Left colon (tissue), 2 donors: ENCODE results near the gene NEIL3. TPM values are rescaled to one million over a fixed set of nuclear protein-coding genes. Genes with fewer than 3 reads are reported as not detected.
"Not testable (repeated sequence)": the region's sequence is repeated elsewhere in the genome, so short reads cannot be mapped to it uniquely, and the experiment has no call there.

ENCODE experiments used
- ATAC-seq: fragments of 200-7000 bp; cut with Tn5 transposase; one replicate; pipeline ENCODE4 v1.9.1; 2020; ENCODE audit warnings: mild to moderate bottlenecking, moderate library complexity
- DNase-seq, 2 donors: peaks; one replicate each; pipeline ENCODE4 v3.0.0-alpha.2; 2020
- intact Hi-C, 2 donors: fragments of 100-400 bp; cut with DNase I in 1 of 2; cut with micrococcal nuclease in 1 of 2; formaldehyde crosslinking; loops; one replicate each; pipeline versions ENCODE4 v1.11.2 to v1.14.0; 2022; cut with DNase I, micrococcal nuclease
- total RNA-seq, 2 donors: library from RNA; stranded (reverse); fragmentation: NEBNext Ultra II Directional; extraction: Animal tissue kit (Norgen Biotek cat#: 25700); gene quantifications; one replicate each; pipeline ENCODE4 v1.2.1, GENCODE V29; 2021
- donor health status: DM: no; HTN: no; CAD: no.
- donor health status: DM: yes; HTN: yes; CAD: no.

NEIL3 gene
- total RNA-seq, 2 donors from 2014 or later: 1.0 to 2.3 TPM

DNA sequence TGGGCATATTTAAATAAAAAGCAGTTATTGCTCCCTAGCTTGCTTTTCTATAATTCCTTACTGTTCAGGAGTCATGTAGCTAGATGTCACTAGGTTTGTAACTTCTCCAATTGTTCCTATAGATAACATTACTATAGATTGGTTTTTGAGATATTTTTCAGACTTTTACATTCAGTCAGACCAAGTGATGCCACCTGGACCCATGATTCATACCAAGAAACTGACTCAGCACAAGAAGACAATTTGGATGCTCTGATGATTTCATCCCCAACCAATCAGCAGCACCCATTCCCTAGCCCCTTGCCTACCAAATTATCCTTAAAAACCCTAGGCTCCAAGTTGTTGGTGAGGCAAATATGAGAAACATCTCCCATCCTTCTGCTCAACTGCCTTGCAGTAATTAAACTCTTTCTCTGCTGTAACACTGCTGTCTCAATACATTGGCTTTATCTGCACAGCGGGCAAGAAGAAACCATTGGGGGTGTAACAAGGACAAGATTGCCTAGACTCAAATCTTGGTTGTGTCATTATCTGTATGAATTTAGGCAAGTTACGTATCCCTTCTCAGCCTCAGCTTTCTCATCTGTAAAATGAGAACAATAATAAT, 11.8 kb upstream of the NEIL3 start:
- ATAC-seq (no peak), DNase-seq (no peak)
- intact Hi-C loops: no loop called here

DNA sequence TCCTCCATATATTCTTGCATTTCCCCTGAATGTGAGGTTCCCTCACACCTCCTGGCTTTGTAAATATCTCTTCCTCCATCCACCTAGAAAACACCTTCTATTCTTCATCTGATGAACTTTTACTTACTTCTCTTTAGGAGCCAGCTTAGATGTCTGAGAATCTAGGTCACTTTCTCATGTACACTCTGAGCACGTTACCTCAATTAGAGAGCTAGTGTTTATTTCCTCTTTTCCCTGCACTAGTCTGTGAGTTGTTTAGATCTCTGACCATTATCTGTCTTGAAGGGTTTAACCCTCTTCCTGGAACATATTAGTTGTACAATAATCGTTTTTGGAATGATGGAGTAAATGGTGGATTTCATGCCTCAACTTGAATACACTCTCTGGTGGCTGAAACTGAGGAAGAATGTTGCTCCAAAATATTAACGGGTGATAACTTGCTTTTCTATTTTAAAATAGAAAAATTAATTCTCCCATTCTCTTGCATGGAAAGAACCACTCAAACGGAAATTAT, 8.5 kb upstream of the NEIL3 start:
- DNase-seq (no peak), ATAC-seq (no peak)
- intact Hi-C loops: no loop called here

DNA sequence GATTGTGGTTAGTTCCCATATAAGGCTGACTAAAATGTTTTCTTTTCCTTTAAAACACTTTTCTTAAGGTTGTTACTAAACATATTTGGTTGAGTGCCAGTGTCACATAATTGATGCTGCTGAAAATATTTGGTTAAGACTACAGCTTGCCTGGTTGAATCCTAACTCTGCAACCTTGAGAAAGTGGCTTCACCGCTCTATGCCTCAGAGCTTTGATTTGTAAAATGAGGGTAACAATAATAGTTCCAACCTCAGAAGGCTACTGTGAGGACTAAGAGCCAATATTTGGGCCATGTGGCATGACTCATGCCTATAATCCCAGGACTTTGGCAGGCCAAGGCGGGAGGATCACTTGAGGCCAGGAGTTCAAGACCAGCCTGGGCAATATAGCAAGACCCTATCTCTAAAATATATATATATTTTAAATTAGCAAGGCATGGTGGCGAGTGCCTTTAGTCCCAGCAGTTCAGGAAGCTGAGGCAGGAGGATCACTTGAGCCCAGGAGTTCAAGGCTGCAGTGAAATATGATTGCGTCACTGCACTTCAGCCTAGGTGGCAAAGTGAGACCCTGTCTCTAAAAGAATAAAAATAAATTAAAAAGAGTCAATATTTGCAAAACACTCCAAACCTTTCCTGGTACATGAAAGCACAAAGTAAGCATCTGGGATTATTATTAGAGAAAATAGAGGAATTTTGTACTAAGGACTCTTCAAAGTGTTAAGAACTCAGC, 7.1 kb upstream of the NEIL3 start:
- ATAC-seq: no peak
- intact Hi-C loops: no loop called here

DNA sequence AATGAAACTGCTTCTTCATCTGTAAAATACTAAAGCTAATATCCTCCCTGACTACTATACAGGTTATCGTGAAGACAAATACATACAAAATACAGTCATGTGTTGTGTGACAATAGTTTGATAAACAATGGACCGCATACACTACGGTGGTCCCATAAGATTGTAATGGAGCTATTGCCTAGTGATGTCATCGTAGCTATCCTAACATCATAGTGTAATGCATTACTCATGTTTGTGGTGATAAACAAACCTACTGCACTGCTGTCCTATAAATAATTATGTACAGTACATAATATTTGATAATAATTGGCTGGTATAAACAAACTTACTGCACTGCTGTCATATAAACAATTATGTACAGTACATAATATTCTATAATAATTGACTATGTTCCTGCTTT, 5.6 kb upstream of the NEIL3 start:
- no peak for DNase-seq

More for the DNA sequence above, 7.1 kb upstream of the NEIL3 start:
- no peak for DNase-seq

DNA sequence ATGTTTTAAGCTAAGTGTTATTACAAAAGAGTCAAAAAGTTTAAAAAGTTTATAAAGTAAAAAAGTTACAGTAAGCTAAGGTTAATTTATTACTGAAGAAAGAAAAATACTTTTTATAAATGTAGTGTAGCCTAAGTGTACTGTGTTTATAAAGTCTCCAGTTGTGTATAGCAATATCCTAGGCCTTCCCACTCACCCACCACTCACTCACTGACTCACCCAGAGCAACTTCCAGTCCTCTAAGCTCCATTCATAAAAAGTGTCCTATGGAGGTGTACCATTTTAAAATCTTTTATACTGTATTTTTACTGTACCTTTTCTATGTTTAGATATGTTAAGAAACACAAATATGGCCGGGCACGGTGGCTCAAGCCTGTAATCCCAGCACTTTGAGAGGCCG, 4.8 kb upstream of the NEIL3 start:
- ATAC-seq, DNase-seq, intact Hi-C loops: not testable (repeated sequence)

More for the DNA sequence above, 5.6 kb upstream of the NEIL3 start:
- ATAC-seq: no peak
- intact Hi-C loops: no loop called here

DNA sequence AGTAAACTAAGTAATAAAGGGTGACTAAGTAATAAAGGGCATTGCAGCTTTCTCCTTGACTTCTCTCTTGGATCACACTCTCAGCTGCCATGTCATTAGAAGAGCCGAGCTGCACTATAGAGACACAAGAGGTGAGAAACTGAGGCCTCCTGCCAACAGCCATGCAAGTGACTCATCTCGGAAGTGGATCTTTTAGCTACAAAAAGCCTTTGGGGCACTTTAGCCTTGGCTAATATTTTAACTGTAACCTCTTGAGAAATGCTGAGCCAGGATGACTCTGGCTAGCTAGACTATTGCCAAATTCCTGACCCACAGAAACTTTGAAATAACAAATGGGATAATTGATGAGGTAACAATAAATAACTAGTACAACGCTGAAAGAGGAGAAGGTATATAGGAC, 1.5 kb upstream of the NEIL3 start:
- ATAC-seq (no peak), DNase-seq (no peak)
- intact Hi-C loops: no loop called here

DNA sequence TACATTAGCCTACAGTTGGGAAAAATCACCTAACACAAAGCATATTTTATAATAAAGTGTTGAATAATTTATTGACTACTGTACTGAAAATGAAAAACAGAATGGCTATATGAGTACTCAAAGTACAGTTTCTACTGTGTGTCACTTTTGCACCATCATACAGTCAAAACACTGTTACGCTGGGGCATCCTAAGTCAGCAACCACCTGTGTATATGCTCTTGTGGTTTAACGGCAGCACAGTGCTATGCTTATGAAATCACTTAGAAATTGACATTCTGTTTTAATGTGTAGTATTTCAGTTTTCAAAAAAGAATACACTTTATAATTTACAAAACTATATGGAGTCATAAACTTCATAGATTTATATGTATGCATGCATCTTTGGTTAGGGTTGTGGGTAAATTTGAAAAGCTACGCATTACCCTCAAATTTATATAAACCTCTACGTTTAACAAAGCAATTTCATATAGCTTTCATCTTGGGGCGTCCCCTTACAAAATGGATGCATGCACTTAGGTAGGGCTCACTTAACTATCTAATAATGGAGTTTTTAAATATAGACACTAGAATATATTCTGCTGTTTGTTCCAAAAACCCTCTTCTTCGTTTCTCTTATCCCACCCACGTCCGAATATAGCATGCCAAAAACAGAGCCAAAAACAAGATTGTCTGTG, 690 bp upstream of the NEIL3 start:
- intact Hi-C loops: no loop called here
- ATAC-seq (no peak), DNase-seq (no peak)

DNA sequence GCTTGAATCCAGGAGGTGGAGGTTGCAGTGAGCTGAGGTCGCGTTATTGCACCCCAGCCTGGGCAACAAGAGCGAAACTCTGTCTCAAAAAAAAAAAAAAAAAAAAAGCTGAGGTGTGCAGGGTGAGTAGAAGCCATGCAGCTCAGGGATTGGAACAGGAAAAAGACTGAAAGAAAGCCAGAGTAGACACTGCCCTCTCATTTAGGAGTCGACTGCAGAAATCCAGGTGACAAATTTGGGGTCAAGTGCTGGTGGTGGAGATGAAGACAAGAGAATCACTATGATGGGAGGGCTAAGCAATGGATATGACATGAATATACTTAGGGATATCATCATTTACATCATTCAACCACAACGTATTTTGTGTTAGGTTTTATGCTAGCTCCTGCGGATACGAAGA, 1.9 kb downstream of the NEIL3 start:
- DNase-seq (no peak), ATAC-seq (no peak)
- intact Hi-C loops: no loop called here

DNA sequence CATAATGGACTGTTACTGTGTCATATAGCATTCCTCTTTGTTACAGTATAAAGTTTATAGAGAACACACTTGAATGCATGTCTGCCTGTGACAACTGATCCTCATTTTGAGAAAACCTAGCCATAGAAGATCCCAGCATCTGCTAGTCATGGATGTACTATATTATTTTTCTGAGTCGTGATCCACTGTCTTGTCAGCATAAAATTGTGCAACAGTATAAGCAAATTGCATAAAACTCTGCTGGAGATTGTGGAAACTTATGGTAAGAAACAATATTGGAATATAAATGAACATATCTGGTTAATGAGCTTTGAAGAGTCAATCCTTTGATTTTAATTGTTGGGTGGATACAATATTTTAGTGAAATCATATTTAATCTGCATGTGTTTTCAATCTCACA, 3.6 kb downstream of the NEIL3 start:
- no peak for ATAC-seq
- intact Hi-C loops: no loop called here
- DNase-seq: no peak

DNA sequence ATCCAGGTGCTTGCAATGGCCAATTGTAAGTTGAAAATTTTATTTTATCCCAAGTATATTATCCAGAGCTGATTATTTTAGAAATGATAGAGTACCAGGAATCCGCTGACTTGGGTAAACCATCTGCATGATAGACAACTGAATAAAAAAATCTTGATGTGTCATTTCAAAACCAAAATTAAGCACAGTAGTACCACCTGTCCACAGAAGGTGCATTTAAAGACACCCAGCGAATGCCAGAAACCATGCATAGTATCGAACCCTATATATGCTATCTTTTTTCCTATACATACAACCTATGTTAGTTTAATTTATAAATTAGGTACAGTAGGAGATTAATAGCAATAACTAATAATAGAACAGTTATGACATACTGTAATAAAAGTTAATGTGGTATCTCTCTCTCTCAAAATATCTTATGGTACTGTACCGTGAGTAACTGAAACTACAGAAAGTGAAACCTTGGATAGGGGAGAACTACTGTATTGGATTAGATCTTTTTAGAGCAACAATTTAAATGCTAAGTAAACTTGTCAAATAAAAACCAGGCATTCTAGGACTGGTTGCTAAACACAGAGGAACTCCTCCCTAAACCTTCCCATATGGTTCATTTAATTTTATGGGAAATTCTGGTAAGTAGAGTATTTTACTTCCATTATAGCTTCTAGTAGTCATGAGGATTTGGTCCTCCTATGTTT, 6.2 kb downstream of the NEIL3 start:
- DNase-seq (no peak), ATAC-seq (no peak)
- intact Hi-C loops: no loop called here

DNA sequence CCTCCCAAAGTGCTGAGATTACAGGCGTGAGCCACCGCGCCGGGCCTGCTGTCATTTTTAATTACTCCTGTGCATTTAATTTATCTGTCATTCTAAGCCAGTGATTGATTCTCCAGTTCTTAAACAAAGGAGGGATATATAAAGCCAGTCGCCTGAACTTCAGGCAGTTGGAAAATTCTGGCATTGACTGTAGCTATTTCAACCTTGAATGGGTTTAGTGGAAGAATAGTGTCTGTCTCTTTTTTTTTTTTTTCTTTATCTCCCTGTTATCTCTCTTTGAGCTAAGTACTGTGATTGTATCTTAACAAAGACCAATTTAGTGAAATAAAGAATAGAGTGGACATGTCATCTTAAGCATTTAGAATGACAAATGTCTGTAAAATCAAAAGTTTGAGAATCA, 11.0 kb downstream of the NEIL3 start:
- DNase-seq: no peak
- intact Hi-C loops: no loop called here
- no peak for ATAC-seq

DNA sequence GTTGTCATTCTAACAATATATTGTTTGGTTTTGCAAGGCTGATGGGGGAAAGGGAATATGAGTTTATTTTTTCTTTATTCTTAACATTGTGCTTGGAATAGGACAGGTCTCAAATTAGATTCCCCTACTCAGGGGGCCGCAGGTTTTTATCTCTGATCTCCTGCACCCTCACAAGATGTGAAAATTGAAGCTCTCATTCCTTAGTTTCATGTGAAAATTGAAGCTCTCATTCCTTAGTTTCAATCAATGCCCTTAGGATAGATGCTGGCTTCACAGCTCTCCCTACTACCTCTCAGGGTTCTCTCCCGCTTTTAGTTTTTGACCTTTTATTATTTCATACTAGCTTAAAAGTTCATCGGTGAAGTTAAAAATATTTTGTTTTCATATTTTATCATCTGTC, 12.0 kb downstream of the NEIL3 start:
- no peak for DNase-seq
- no peak for ATAC-seq
- intact Hi-C loops: no loop called here

DNA sequence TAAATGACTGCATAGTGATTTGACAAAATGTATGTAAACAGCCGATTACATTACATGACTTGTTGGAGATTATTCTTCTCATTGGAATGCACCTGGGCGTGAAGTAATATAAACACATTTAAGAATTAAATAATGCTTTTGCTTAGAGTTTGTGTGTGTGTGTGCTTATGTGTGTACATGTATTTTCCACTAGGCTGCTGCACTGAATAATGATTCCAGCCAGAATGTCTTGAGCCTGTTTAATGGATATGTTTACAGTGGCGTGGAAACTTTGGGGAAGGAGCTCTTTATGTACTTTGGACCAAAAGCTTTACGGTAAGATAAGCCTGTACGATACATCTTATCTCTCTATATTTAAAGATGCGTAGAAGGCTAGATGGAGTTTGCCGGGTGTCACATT, 12.6 kb downstream of the NEIL3 start:
- DNase-seq (no peak), ATAC-seq (peak; percentile 49)
- intact Hi-C loops: no loop called here

DNA sequence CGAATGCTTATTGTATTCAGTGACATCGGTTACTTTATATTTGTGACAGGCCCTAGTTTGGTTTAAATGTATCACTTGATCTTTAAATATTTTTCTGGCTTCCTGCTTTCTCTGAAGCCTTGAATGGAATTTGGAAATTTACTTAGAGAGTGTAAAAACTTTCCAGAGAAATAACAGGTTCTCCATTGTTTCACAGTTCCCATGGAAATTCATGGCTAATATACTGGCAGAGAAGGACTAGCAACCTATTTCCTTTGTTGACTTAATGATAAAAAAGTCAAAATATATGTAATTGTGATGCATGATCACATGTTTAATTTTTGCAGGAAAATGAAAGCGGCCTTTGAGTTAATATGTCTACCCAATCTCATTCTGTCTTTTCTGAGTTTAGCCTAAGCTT, 13.2 kb downstream of the NEIL3 start:
- no peak for DNase-seq
- ATAC-seq: no peak
- intact Hi-C loops: no loop called here

DNA sequence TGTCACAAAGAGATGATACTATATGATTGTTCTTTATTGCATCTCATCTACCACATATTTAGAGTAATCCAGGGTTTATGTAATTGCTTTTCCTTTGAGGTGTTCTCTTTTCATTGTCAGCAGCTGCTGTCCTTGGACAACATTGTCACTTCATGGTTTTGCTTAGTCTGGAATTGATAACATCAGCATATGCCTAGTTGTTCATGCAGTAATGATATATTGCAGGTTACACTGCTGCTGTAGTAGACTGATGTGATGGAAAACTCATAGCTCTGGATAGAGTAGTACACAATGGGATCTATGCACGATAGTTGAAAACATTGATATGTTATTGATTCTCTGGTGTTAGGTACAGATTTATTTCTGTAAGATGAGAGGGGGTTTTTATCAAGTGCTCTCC, 13.7 kb downstream of the NEIL3 start:
- DNase-seq: no peak
- ATAC-seq: no peak

DNA sequence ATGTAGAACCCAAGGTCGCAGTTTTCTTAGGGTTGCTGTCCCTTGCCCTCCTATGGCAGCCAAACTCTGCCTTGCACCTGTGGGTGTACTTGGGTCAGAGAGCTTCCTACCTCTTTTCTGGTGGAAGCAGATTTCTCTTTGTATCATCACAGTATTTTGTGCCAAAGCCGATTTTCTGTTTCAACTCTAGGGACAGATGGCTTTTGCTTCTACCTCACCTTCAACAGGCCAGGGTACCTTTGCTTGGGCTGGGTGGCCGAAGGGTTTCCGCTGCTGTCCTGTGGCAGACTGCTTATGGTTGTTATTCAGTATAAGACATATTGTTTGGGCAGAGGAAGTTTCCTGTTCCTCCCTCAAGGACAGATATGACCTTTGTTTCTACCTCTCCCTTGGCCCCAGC, 22.4 kb downstream of the NEIL3 start:
- DNase-seq (no peak), ATAC-seq (no peak)
- intact Hi-C loops: no loop called here

More for the DNA sequence above, 13.7 kb downstream of the NEIL3 start:
- intact Hi-C loops: no loop called here

DNA sequence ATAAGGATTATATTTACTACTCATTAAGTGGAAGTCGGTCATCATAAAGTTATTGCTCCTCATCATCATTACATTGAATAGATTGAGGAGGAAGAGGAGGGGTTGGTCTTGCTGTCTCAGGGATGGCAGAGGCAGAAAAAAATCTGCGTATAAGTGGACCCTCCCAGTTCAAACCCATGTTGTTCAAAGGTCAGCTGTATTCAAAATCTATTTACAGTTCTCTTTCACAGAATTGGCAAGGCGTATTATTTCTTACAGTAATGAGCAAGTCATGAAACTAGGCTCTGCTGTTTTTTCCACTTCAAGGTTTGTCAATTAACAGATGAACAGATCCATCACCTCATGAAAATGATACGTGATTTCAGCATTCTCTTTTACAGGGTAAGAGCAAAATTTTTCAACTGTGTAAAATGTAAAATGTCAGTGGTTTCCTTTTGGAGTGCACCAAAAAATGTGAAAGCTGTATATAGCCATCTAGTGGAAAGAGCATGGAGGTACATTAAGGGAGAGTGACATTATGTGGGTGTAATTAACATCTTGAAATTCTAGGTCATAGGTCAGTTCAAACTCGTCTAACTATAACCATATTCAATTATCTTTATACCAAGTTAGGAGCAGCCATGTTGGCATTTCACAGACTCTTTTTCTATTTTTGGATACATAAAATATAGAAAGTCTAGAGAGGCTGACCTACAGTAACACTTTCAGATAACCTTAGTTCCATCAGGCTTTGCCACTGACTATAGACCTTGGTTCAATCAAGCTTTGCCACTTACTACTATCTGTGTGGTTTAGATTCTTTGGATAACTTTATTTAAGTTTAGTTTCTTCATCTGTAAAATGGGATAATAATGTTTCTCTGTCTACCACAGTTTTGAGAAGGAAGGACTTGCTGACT, 30.1 kb downstream of the NEIL3 start:
- DNase-seq (no peak), ATAC-seq (peak; percentile 84)
- intact Hi-C loops: no loop called here

DNA sequence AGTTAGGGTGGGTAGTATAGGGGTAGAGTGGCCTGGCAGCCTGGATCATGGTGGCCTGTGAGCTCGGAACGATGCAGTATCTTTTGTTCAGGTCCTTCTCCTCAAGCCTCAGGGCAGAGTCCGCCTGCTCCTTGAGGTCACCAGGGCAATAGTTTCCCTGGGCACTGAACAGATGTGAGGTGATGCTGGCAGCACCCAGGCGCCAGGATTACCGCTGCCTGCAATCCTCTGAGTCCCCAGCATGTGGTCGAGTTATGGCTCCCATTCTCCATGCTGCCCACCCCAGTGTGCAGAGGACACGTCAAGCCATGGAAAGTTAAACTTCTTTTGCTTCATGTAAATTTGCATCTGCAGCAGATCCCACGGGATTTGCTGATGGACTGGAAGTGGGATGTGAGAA, 38.7 kb downstream of the NEIL3 start:
- intact Hi-C loops: no loop called here
- DNase-seq (no peak), ATAC-seq (no peak)

DNA sequence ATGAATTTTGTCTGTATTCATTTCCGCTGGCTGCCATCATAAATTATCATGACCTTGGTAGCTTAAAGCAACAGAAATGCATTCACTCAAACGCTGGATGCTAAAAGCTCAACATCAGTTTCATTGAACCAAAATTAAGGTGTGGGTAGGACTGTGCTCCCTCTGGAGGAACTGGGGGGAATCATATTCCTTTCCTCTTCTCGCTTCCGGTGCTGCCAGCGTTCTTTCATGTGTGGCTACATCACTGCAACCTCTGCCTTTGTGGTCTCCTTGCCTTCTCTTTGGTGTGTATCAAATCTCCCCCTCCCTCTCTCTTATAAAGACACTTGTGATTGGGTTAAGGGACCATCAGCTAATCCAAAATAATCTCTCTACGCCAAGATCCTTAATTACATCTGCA, 39.5 kb downstream of the NEIL3 start:
- intact Hi-C loops: no loop called here
- no peak for DNase-seq
- ATAC-seq: no peak
